ENCODE measurements around the gene RFX5. TPM values are rescaled to one million over a fixed set of nuclear protein-coding genes. Genes with fewer than 3 reads are reported as not detected.
A peak's percentile ranks its signal among the peaks of the same experiment; 100 is the strongest.

RFX5 gene
- total and polyA plus RNA-seq, 9 of the 15 experiments (the other 6 are each of a cell fraction or from before 2014, with no cell fraction given) = 3.8 to 48.2 (median 32.2) TPM

- TF ChIP-seq ZFP1 (CRISPR knock-in tag; IDR thresholded peaks at IDR 0.05) (no peak), SMARCA5 (IDR thresholded peaks at IDR 0.05) (no peak), ZNF436 (CRISPR knock-in tag; IDR thresholded peaks at IDR 0.05) (no peak), SNRNP70 (optimal IDR thresholded peaks at IDR 0.05; ENCODE audit: low read depth, low read length) (no peak), E2F4 (CRISPR knock-in tag; IDR thresholded peaks at IDR 0.05; ENCODE audit: low read depth) (no peak), C11orf30 (IDR thresholded peaks at IDR 0.05; ENCODE audit: low read depth) (no peak), CREBBP (IDR thresholded peaks at IDR 0.05; ENCODE audit: low read depth, low read length) (no peak), TBP (optimal IDR thresholded peaks at IDR 0.05; ENCODE audit: low read depth, low read length) (peak; percentile 65), MEF2D (tag; conservative IDR thresholded peaks at IDR 0.05; ENCODE audit: low read depth) (no peak), XRCC5 (IDR thresholded peaks at IDR 0.05; ENCODE audit: low read depth, low read length) (no peak), SNAPC5 (CRISPR knock-in tag; IDR thresholded peaks at IDR 0.05) (no peak), POLR3G (IDR thresholded peaks at IDR 0.05; ENCODE audit: extremely low read depth, insufficient read length, insufficient replicate concordance) (no peak), JUNB (CRISPR knock-in tag; conservative IDR thresholded peaks at IDR 0.05) (no peak), XRCC4 (IDR thresholded peaks at IDR 0.05; ENCODE audit: extremely low read depth, insufficient read depth, insufficient read length) (no peak), DACH1 (IDR thresholded peaks at IDR 0.05; ENCODE audit: partially characterized antibody) (no peak), GABPB1 (CRISPR knock-in tag; IDR thresholded peaks at IDR 0.05) (peak; percentile 45; the same call in 1 of the 2 replicates), ZNF695 (CRISPR knock-in tag; IDR thresholded peaks at IDR 0.05) (no peak), NKRF (IDR thresholded peaks at IDR 0.05; ENCODE audit: borderline replicate concordance) (peak; percentile 82; the same call in 1 of the 2 replicates), CBX8 (IDR thresholded peaks at IDR 0.05; ENCODE audit: borderline replicate concordance, extremely low read depth, low read depth, low read length, poor library complexity, severe bottlenecking) (no peak), NR2F6 (CRISPR knock-in tag; IDR thresholded peaks at IDR 0.05) (no peak), PPARD (CRISPR knock-in tag; IDR thresholded peaks at IDR 0.05) (no peak), THAP12 (CRISPR knock-in tag; IDR thresholded peaks at IDR 0.05) (no peak), CCNT2 (IDR thresholded peaks at IDR 0.05; ENCODE audit: borderline replicate concordance, extremely low read depth, insufficient read length, low read depth, low read length) (no peak)
Observed at GRCh38 chr1:151346769-151347522, at the start of gene RFX5 (continued).

Data from K562 (cell line).